Umbilical cord (tissue), 2 donors: Measurements from ENCODE around the gene SCAND1. TPM values are rescaled to one million over a fixed set of nuclear protein-coding genes. Genes with fewer than 3 reads are reported as not detected.
"Not testable (repeated sequence)": the region's sequence is repeated elsewhere in the genome, so short reads cannot be mapped to it uniquely, and the experiment has no call there.

ENCODE experiments used
- DNase-seq: peaks from one replicate; pipeline ENCODE4 v3.0.0-alpha.2; 2015; ENCODE audit warnings: low spot score
- total RNA-seq: library from RNA; depleted of rRNA; stranded (reverse); fragments of >200 nt; gene quantifications from one replicate; pipeline ENCODE4 v1.2.3, GENCODE V29; 2014; ENCODE audit warnings: low replicate concordance; ENCODE audit not compliant: insufficient read depth

The SCAND1 gene
- total RNA-seq: 21.4 TPM

- DNase-seq: peak; percentile 99
Measured at GRCh38 chr20:35954200-35954906, at the start of gene SCAND1. Gene SCAND1 (minus strand): TSS chr20:35954502. CDS start chr20:35954284, 218 bp downstream.

- DNase-seq: no peak
Measured at GRCh38 chr20:36004045-36004444, 49.7 kb upstream of the SCAND1 start.

GRCh38 chr20:36002855-36003254 lies 48.6 kb upstream of the SCAND1 start:
- no peak for DNase-seq

- DNase-seq: not testable (repeated sequence)
Measured at GRCh38 chr20:36001331-36001730, 47.0 kb upstream of the SCAND1 start.

- DNase-seq: not testable (repeated sequence)
Measured at GRCh38 chr20:35996492-35996891, 42.2 kb upstream of the SCAND1 start.

- peak; percentile 79 for DNase-seq
Measured at GRCh38 chr20:35994994-35995453, 40.7 kb upstream of the SCAND1 start.

GRCh38 chr20:35992713-35993335 lies 38.5 kb upstream of the SCAND1 start:
- DNase-seq: peak; percentile 78

- no peak for DNase-seq
Measured at GRCh38 chr20:35991142-35991771, 37.0 kb upstream of the SCAND1 start.

GRCh38 chr20:35988910-35989463 lies 34.7 kb upstream of the SCAND1 start:
- no peak for DNase-seq

- DNase-seq: no peak
Measured at GRCh38 chr20:35985806-35986205, 31.5 kb upstream of the SCAND1 start.

GRCh38 chr20:35984382-35984781 lies 30.1 kb upstream of the SCAND1 start:
- no peak for DNase-seq

GRCh38 chr20:35981969-35982368 lies 27.7 kb upstream of the SCAND1 start:
- DNase-seq: no peak

- DNase-seq: no peak
Measured at GRCh38 chr20:35979544-35979943, 25.2 kb upstream of the SCAND1 start.

- DNase-seq: no peak
Measured at GRCh38 chr20:35978041-35978513, 23.8 kb upstream of the SCAND1 start.

GRCh38 chr20:35975576-35976373 lies 21.5 kb upstream of the SCAND1 start:
- DNase-seq: no peak

GRCh38 chr20:35974256-35974655 lies 20.0 kb upstream of the SCAND1 start:
- DNase-seq: no peak

GRCh38 chr20:35972462-35972861 lies 18.2 kb upstream of the SCAND1 start:
- peak; percentile 75 for DNase-seq

GRCh38 chr20:35971981-35972380 lies 17.7 kb upstream of the SCAND1 start:
- DNase-seq: no peak

- DNase-seq: no peak
Measured at GRCh38 chr20:35968930-35969329, 14.6 kb upstream of the SCAND1 start.

GRCh38 chr20:35967979-35968640 lies 13.8 kb upstream of the SCAND1 start, which contains the start of gene CNBD2:
Gene CNBD2 (plus strand): TSS chr20:35968590. CDS start chr20:35968763, 173 bp downstream.
- no peak for DNase-seq

- DNase-seq: no peak
Measured at GRCh38 chr20:35963878-35964277, 9.6 kb upstream of the SCAND1 start.
